Smooth muscle cell (in vitro differentiated cells): Measurements from ENCODE around the gene SMIM7. TPM values are rescaled to one million over a fixed set of nuclear protein-coding genes. Genes with fewer than 3 reads are reported as not detected.

ENCODE experiments used
- DNase-seq: peaks from one replicate; lab custom pipeline; 2025; ENCODE audit not compliant: unreplicated experiment; lab: John Stamatoyannopoulos, UW
- H2AFZ ChIP-seq: fragments of 200-600 bp; sonication (generic); 2 replicates; pipeline ENCODE4 v1.6.0; 2016; ENCODE audit warnings: antibody characterized with exemption, low read depth, mild to moderate bottlenecking
- H3F3A ChIP-seq: fragments of 200-600 bp; sonication (generic); 2 replicates; pipeline ENCODE4 v1.6.0; 2017; ENCODE audit warnings: antibody characterized with exemption, low read depth
- H3K27ac ChIP-seq: fragments of 200-600 bp; sonication (generic); 2 replicates; pipeline ENCODE4 v1.5.1; 2016; ENCODE audit warnings: low read depth, mild to moderate bottlenecking
- H3K27me3 ChIP-seq: fragments of 200-600 bp; sonication (generic); 2 replicates; pipeline ENCODE4 v1.6.1; 2016; ENCODE audit warnings: low read depth, mild to moderate bottlenecking
- H3K36me3 ChIP-seq: fragments of 200-600 bp; sonication (generic); 2 replicates; pipeline ENCODE4 v1.5.1; 2016; ENCODE audit warnings: low read depth
- H3K4me1 ChIP-seq: fragments of 200-600 bp; sonication (generic); 2 replicates; pipeline ENCODE4 v1.5.1; 2016; ENCODE audit warnings: low read depth
- H3K4me2 ChIP-seq: fragments of 200-600 bp; sonication (generic); 2 replicates; pipeline ENCODE4 v1.6.0; 2016; ENCODE audit warnings: mild to moderate bottlenecking
- H3K4me3 ChIP-seq: fragments of 200-600 bp; sonication (generic); 2 replicates; pipeline ENCODE4 v1.5.1; 2016; ENCODE audit warnings: mild to moderate bottlenecking
- H3K79me2 ChIP-seq: fragments of 200-600 bp; sonication (generic); 2 replicates; pipeline ENCODE4 v1.6.0; 2016; ENCODE audit warnings: low read depth, mild to moderate bottlenecking
- H3K9ac ChIP-seq: fragments of 200-600 bp; sonication (generic); 2 replicates; pipeline ENCODE4 v1.6.0; 2016; ENCODE audit warnings: low read depth
- H3K9me3 ChIP-seq: fragments of 200-600 bp; sonication (generic); replicated peaks from 2 replicates; pipeline ENCODE4 v1.5.1; 2016; ENCODE audit warnings: low read depth
- H4K20me1 ChIP-seq: fragments of 200-600 bp; sonication (generic); 2 replicates; pipeline ENCODE4 v1.6.0; 2016; ENCODE audit warnings: low read depth
- CTCF ChIP-seq: fragments of 200-600 bp; sonication (generic); IDR thresholded peaks from 2 replicates; pipeline ENCODE4 v1.5.1; 2017; ENCODE audit warnings: borderline replicate concordance, mild to moderate bottlenecking, antibody characterized with exemption; ENCODE audit not compliant: insufficient read depth, poor library complexity, severe bottlenecking
- WGBS: methylation state at CpG from one replicate; pipeline ENCODE4 v1.1.7; 2016; ENCODE audit warnings: low lambda C conversion rate; 5-methylcytosine and 5-hydroxymethylcytosine counted together
- polyA plus RNA-seq: library from polyadenylated mRNA; unstranded; fragments of >200 nt; fragmentation: Nextera tagmentation; extraction: Ambion mirVana; gene quantifications from 2 replicates; pipeline ENCODE4 v1.2.1, GENCODE V29; 2016
- total RNA-seq: library from RNA; depleted of rRNA; stranded (reverse); fragments of >200 nt; gene quantifications from 2 replicates; pipeline ENCODE4 v1.2.3, GENCODE V29; 2014

SMIM7 gene
- total RNA-seq = 78.1 and 109 TPM in 2 replicates
- polyA plus RNA-seq = 64.4 and 84.9 TPM in 2 replicates

- TF ChIP-seq CTCF = peak; percentile 0
- H3K9ac ChIP-seq = peak within 1 kb of the TSS; percentile 69
- H3K9me3 ChIP-seq = no peaks in the 10 kb centered on the region
- peak; percentile 98 for DNase-seq
- H2AFZ ChIP-seq = peak within 1 kb of the TSS; percentile 97
- H4K20me1 ChIP-seq = peaks cover 31% of the 10 kb centered on the region
- WGBS = 1% methylated on average over 56 of the region's 60 CpGs
- H3K4me2 ChIP-seq = peak within 1 kb of the TSS; percentile 99
- peaks cover 8% of the 10 kb centered on the region for H3K4me1 ChIP-seq
- H3K4me3 ChIP-seq = peak within 1 kb of the TSS; percentile 66
- peaks cover 32% of the 10 kb centered on the region for H3K79me2 ChIP-seq
- H3K27ac ChIP-seq = peak within 1 kb of the TSS; percentile 76
- H3K36me3 ChIP-seq = no peaks in the 10 kb centered on the region
- H3K27me3 ChIP-seq = no peaks in the 10 kb centered on the region
- no peaks in the 10 kb centered on the region for H3F3A ChIP-seq
These were observed at the start of gene SMIM7 for GRCh38 chr19:16659832-16660708. Gene SMIM7 (minus strand): TSS chr19:16660144. CDS start chr19:16660110, 34 bp downstream.

GRCh38 chr19:16703677-16704076 is 43.7 kb upstream of the SMIM7 start:
- no peak for TF ChIP-seq CTCF
- Histone ChIP-seq H2AFZ (no peak overlapping the region), H3K27ac (no peak overlapping the region), H3K36me3 (no peaks in the 10 kb centered on the region), H3K9me3 (no peaks in the 10 kb centered on the region), H4K20me1 (no peaks in the 10 kb centered on the region), H3K79me2 (no peaks in the 10 kb centered on the region), H3K9ac (no peak overlapping the region), H3K27me3 (peaks cover 8% of the 10 kb centered on the region), H3K4me1 (no peaks in the 10 kb centered on the region), H3K4me2 (no peak overlapping the region), H3F3A (no peaks in the 10 kb centered on the region), H3K4me3 (no peak overlapping the region)
- 88% methylated on average over 4 of the region's 4 CpGs for WGBS
- no peak for DNase-seq

GRCh38 chr19:16702123-16702522 is 42.2 kb upstream of the SMIM7 start:
- H4K20me1 ChIP-seq = no peaks in the 10 kb centered on the region
- no peak overlapping the region for H3K27ac ChIP-seq
- H3K27me3 ChIP-seq = peaks cover 8% of the 10 kb centered on the region
- H3K9me3 ChIP-seq = no peaks in the 10 kb centered on the region
- no peak overlapping the region for H2AFZ ChIP-seq
- H3K4me3 ChIP-seq = no peak overlapping the region
- no peaks in the 10 kb centered on the region for H3K4me1 ChIP-seq
- WGBS = 47% methylated on average over 6 of the region's 6 CpGs
- H3K79me2 ChIP-seq = no peaks in the 10 kb centered on the region
- TF ChIP-seq CTCF = no peak
- no peak overlapping the region for H3K4me2 ChIP-seq
- H3K36me3 ChIP-seq = no peaks in the 10 kb centered on the region
- H3F3A ChIP-seq = no peaks in the 10 kb centered on the region
- DNase-seq = no peak
- no peak overlapping the region for H3K9ac ChIP-seq

- Histone ChIP-seq H4K20me1 (no peaks in the 10 kb centered on the region), H3K4me2 (no peak overlapping the region), H3K9me3 (no peaks in the 10 kb centered on the region), H2AFZ (no peak overlapping the region), H3K79me2 (no peaks in the 10 kb centered on the region), H3K27ac (no peak overlapping the region), H3K9ac (no peak overlapping the region), H3K27me3 (peaks cover 3% of the 10 kb centered on the region), H3K4me3 (no peak overlapping the region), H3K4me1 (no peaks in the 10 kb centered on the region), H3F3A (no peaks in the 10 kb centered on the region), H3K36me3 (no peaks in the 10 kb centered on the region)
- WGBS = 81% methylated on average over 5 of the region's 5 CpGs
- DNase-seq = no peak
- no peak for TF ChIP-seq CTCF
These were observed 39.0 kb upstream of the SMIM7 start for GRCh38 chr19:16698914-16699313.
